ENCODE results near the gene ECSCR.

- no peak for TF ChIP-seq CTCF (IDR thresholded peaks at IDR 0.05)
- TF ChIP-seq POLR2A (IDR thresholded peaks at IDR 0.05), result no peak
Observed at GRCh38 chr5:139459451-139459934, 3.0 kb downstream of the ECSCR start.
